Peyer's patch (tissue), 4 donors: ENCODE measurements around the gene SPATS2.

Experiments used
- POLR2A ChIP-seq, 2 donors: fragments of 450-650 bp; IDR thresholded peaks; one replicate each; pipeline ENCODE4 v1.5.1; 2017; ENCODE audit warnings: antibody characterized with exemption in 2 of 2, mild to moderate bottlenecking in 2 of 2, moderate library complexity in 2 of 2
- TF ChIP-seq, protein P1 (sequence below), 6 experiments: fragments of 450-650 bp in 4 of 6; fragments of 200-600 bp in 2 of 6; sonication (generic) in 1 of 6; IDR thresholded peaks; one replicate each; pipeline ENCODE4 v1.5.1; 2017 to 2019; ENCODE audit warnings: antibody characterized with exemption in 6 of 6, mild to moderate bottlenecking in 3 of 6, moderate library complexity in 1 of 6

DNA sequence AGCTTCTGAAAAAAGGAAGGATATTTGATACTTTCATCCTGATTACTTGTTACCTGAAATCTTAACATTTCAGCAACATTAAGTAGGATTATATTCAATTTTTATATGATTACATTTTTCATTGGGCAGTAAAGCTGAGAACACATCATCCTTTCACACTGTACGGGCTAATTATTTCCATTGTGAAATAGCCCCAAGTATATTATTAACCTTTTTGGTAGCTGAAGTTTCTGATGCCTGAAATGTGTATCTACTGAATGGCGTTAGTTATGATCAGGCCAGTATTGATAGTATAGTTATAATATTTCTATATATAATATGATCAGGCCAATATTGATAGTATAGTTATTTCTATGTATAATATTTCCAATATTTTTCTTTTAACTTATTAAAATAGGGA lies 10.1 kb downstream of the SPATS2 start:
- TF ChIP-seq, protein P1, sequence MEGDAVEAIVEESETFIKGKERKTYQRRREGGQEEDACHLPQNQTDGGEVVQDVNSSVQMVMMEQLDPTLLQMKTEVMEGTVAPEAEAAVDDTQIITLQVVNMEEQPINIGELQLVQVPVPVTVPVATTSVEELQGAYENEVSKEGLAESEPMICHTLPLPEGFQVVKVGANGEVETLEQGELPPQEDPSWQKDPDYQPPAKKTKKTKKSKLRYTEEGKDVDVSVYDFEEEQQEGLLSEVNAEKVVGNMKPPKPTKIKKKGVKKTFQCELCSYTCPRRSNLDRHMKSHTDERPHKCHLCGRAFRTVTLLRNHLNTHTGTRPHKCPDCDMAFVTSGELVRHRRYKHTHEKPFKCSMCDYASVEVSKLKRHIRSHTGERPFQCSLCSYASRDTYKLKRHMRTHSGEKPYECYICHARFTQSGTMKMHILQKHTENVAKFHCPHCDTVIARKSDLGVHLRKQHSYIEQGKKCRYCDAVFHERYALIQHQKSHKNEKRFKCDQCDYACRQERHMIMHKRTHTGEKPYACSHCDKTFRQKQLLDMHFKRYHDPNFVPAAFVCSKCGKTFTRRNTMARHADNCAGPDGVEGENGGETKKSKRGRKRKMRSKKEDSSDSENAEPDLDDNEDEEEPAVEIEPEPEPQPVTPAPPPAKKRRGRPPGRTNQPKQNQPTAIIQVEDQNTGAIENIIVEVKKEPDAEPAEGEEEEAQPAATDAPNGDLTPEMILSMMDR (IDR thresholded peaks at IDR 0.05): no peak
- no peak for TF ChIP-seq POLR2A (IDR thresholded peaks at IDR 0.05)
